NB4 (cell line): ENCODE data around the gene EEPD1.
A peak's percentile ranks its signal among the peaks of the same experiment; 100 is the strongest.

ENCODE experiments used
- DNase-seq: peaks from one replicate; pipeline ENCODE4 v3.0.0; 2010; ENCODE audit warnings: low read depth
- H3K4me3 ChIP-seq: one replicate; pipeline ENCODE4 v1.5.1; 2011; ENCODE audit warnings: mild to moderate bottlenecking, low read depth, low read length, moderate library complexity
- MAX ChIP-seq: IDR thresholded peaks from 2 replicates; pipeline ENCODE4 v1.6.1; 2011; ENCODE audit warnings: low read depth, low read length
- MYC ChIP-seq: IDR thresholded peaks from 2 replicates; pipeline ENCODE4 v1.6.1; 2011; ENCODE audit warnings: low read depth, low read length
- POLR2A ChIP-seq: IDR thresholded peaks from 2 replicates; pipeline ENCODE4 v1.6.1; 2011; ENCODE audit warnings: mild to moderate bottlenecking; ENCODE audit not compliant: insufficient read length; ENCODE audit errors: extremely low read depth
- TF ChIP-seq, protein P1 (sequence below): IDR thresholded peaks from one replicate; pipeline ENCODE4 v1.5.1; 2012; ENCODE audit warnings: low read depth, low read length

EEPD1 gene

GRCh38 chr7:36132012-36132411 lies 21.0 kb upstream of the EEPD1 start:
- TF ChIP-seq MAX (no peak), POLR2A (no peak), MYC (no peak)
- TF ChIP-seq, protein P1, sequence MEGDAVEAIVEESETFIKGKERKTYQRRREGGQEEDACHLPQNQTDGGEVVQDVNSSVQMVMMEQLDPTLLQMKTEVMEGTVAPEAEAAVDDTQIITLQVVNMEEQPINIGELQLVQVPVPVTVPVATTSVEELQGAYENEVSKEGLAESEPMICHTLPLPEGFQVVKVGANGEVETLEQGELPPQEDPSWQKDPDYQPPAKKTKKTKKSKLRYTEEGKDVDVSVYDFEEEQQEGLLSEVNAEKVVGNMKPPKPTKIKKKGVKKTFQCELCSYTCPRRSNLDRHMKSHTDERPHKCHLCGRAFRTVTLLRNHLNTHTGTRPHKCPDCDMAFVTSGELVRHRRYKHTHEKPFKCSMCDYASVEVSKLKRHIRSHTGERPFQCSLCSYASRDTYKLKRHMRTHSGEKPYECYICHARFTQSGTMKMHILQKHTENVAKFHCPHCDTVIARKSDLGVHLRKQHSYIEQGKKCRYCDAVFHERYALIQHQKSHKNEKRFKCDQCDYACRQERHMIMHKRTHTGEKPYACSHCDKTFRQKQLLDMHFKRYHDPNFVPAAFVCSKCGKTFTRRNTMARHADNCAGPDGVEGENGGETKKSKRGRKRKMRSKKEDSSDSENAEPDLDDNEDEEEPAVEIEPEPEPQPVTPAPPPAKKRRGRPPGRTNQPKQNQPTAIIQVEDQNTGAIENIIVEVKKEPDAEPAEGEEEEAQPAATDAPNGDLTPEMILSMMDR, result no peak
- no peak overlapping the region for H3K4me3 ChIP-seq
- DNase-seq, result peak; percentile 39

- H3K4me3 ChIP-seq, result no peak overlapping the region
- DNase-seq, result no peak
- TF ChIP-seq, protein P1, result no peak
- TF ChIP-seq MAX (no peak), MYC (no peak)
Observed at GRCh38 chr7:36135700-36136099, 17.4 kb upstream of the EEPD1 start.

DNA sequence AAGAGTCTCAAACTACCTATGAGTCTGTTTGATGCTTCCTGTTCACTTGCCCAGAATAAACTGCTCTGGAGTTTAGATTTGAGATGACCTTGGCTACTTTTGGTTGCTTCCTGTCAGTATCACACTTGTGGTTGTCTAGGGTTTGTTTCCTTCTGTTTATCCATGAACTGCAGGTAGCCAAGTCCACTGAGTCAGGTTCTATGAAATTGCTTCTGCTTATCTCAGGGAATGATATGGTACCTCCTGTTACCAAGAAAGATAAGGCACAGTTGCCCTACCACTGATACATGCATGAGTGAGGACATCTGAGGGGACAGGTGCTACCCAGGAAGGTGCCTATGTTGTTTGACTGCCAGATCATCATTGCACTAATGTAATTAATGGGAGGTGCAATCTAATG lies 15.8 kb upstream of the EEPD1 start:
- TF ChIP-seq, protein P1, result no peak
- TF ChIP-seq POLR2A, result no peak
- no peak for TF ChIP-seq MYC
- H3K4me3 ChIP-seq, result no peak overlapping the region
- no peak for DNase-seq

DNA sequence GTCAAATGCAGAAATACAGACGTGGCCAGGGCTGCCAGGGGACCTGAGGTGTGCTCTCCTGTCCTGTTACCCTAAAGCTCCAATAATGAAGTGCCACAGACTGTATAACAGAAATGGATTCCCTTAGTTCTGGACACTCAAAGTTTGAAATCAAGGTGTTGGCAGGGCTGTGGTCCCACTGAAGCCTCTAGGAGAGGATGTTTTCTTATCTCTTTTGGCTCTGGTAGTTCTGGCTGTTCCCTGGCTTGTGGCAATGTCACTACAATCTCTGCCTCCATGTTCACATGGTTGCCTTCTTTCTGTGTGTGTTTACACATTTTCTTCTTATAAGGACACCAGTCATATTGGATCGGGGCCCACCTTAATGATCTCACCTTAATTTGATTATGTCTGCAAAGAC lies 15.3 kb upstream of the EEPD1 start:
- no peak overlapping the region for H3K4me3 ChIP-seq
- TF ChIP-seq MAX (no peak), MYC (no peak), POLR2A (no peak)
- TF ChIP-seq, protein P1, result no peak
- no peak for DNase-seq

DNA sequence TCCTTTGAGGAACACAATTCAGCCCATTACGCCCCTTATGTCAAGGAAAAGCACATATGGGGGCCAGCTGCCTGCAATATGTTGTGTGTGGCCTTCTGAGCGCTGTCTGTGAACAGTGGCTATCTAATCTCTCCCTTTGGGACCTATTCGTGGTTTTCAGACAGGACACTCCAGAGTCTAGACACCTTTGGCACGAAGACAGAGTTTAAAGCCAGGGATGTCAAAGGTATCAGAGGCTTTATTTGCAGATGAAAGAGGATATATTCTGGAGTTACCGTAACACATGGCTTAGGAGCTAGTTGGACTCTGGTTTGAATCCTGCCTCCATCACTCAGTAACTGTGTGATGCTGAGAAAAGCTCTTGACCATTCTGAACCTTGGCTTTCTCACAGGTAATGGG lies 14.8 kb upstream of the EEPD1 start:
- no peak overlapping the region for H3K4me3 ChIP-seq
- TF ChIP-seq MYC (no peak), POLR2A (no peak), MAX (no peak)
- TF ChIP-seq, protein P1, result no peak
- no peak for DNase-seq

DNA sequence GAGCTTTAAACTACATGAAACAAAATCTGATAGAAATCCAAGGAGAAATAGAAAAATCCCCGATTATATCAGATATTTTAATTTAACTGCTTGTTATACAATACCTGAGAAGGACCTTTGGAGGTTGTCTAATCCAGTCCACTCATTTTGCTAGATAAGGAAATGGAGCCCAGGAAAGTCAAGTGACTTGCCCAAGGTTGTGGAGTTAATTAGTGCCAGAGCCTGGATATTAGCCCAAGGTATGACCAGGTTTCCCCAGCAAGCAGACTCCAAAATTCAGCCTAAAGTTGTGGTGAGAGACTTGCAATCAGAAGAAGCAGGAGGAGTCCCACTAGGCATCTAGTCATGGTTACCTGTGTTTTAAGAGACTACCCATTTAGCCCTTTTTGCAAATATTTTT lies 11.7 kb upstream of the EEPD1 start:
- TF ChIP-seq, protein P1, result no peak
- TF ChIP-seq POLR2A, result no peak
- TF ChIP-seq MYC, result no peak
- TF ChIP-seq MAX, result no peak
- no peak for DNase-seq
- no peak overlapping the region for H3K4me3 ChIP-seq
